ENCODE data around the gene ABCC3.

ABCC3 gene

GRCh38 chr17:50604513-50604912 is 30.2 kb upstream of the ABCC3 start:
- DNase-seq (ENCODE audit: low spot score): no peak

GRCh38 chr17:50605429-50605828 is 29.3 kb upstream of the ABCC3 start:
- no peak for DNase-seq (ENCODE audit: low spot score)

GRCh38 chr17:50607522-50608175 is 27.0 kb upstream of the ABCC3 start:
- no peak for DNase-seq (ENCODE audit: low spot score)

GRCh38 chr17:50608700-50609379 is 25.8 kb upstream of the ABCC3 start:
- DNase-seq (ENCODE audit: low spot score): no peak

- no peak for DNase-seq (ENCODE audit: low spot score)
These were observed 25.2 kb upstream of the ABCC3 start for GRCh38 chr17:50609380-50610074.

GRCh38 chr17:50611634-50612033 is 23.0 kb upstream of the ABCC3 start:
- no peak for DNase-seq (ENCODE audit: low spot score)

GRCh38 chr17:50612281-50612680 is 22.4 kb upstream of the ABCC3 start:
- no peak for DNase-seq (ENCODE audit: low spot score)

- DNase-seq (ENCODE audit: low spot score): no peak
These were observed 21.4 kb upstream of the ABCC3 start for GRCh38 chr17:50613007-50613992.

GRCh38 chr17:50614471-50615051 is 20.1 kb upstream of the ABCC3 start:
- DNase-seq (ENCODE audit: low spot score): no peak

GRCh38 chr17:50615828-50616227 is 18.9 kb upstream of the ABCC3 start:
- DNase-seq (ENCODE audit: low spot score): no peak

- no peak for DNase-seq (ENCODE audit: low spot score)
These were observed 16.4 kb upstream of the ABCC3 start for GRCh38 chr17:50618300-50618699.

- DNase-seq (ENCODE audit: low spot score): no peak
These were observed 15.7 kb upstream of the ABCC3 start for GRCh38 chr17:50618941-50619340.

- no peak for DNase-seq (ENCODE audit: low spot score)
These were observed 15.2 kb upstream of the ABCC3 start for GRCh38 chr17:50619489-50619888.

GRCh38 chr17:50620237-50620636 is 14.4 kb upstream of the ABCC3 start:
- no peak for DNase-seq (ENCODE audit: low spot score)

- no peak for DNase-seq (ENCODE audit: low spot score)
These were observed 13.8 kb upstream of the ABCC3 start for GRCh38 chr17:50620858-50621257.

- DNase-seq (ENCODE audit: low spot score): no peak
These were observed 13.1 kb upstream of the ABCC3 start for GRCh38 chr17:50621574-50622031.

GRCh38 chr17:50624321-50624934 is 10.3 kb upstream of the ABCC3 start:
- DNase-seq (ENCODE audit: low spot score): no peak

GRCh38 chr17:50625032-50625871 is 9.4 kb upstream of the ABCC3 start:
- DNase-seq (ENCODE audit: low spot score): no peak

- DNase-seq (ENCODE audit: low spot score): peak; percentile 53
These were observed 8.6 kb upstream of the ABCC3 start for GRCh38 chr17:50626037-50626574.
